Body of pancreas (tissue), 4 donors: ENCODE measurements around the gene GGT1.
"Not testable (repeated sequence)": the region's sequence is repeated elsewhere in the genome, so short reads cannot be mapped to it uniquely, and the experiment has no call there.

Experiments
- POLR2A ChIP-seq, 3 donors: fragments of 450-650 bp; IDR thresholded peaks; one replicate each; pipeline ENCODE4 v1.6.1; 2016; ENCODE audit warnings: antibody characterized with exemption in 3 of 3, mild to moderate bottlenecking in 2 of 3
- TF ChIP-seq, protein P1 (sequence below), 7 experiments: fragments of 450-650 bp in 4 of 7; fragments of 200-600 bp in 3 of 7; sonication (generic) in 3 of 7; IDR thresholded peaks; one replicate each; pipeline ENCODE4 v1.5.1; 2016 to 2019; ENCODE audit warnings: antibody characterized with exemption in 7 of 7

DNA sequence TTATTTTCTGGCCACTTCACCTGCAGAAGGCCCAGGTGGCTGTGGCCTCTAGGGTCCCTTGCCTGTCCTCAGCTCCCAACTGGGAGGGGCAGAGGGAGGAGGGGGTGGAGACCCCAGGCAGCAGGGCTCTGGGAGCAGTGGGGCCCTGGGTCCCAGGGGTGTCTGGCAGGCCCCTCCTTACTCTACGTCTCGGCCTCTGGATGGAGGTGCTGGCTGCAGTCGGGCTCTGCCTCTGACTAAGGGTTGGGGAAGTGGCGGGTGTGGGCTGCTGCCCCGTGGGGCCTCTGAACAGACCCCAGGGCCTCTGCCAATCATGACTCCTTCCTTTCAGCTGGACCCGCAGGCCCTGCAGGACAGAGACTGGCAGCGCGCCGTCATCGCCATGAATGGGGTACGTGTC, 41.4 kb downstream of the GGT1 start:
- TF ChIP-seq, protein P1, sequence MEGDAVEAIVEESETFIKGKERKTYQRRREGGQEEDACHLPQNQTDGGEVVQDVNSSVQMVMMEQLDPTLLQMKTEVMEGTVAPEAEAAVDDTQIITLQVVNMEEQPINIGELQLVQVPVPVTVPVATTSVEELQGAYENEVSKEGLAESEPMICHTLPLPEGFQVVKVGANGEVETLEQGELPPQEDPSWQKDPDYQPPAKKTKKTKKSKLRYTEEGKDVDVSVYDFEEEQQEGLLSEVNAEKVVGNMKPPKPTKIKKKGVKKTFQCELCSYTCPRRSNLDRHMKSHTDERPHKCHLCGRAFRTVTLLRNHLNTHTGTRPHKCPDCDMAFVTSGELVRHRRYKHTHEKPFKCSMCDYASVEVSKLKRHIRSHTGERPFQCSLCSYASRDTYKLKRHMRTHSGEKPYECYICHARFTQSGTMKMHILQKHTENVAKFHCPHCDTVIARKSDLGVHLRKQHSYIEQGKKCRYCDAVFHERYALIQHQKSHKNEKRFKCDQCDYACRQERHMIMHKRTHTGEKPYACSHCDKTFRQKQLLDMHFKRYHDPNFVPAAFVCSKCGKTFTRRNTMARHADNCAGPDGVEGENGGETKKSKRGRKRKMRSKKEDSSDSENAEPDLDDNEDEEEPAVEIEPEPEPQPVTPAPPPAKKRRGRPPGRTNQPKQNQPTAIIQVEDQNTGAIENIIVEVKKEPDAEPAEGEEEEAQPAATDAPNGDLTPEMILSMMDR (IDR thresholded peaks at IDR 0.05), result not testable (repeated sequence)
- not testable (repeated sequence) for TF ChIP-seq POLR2A (IDR thresholded peaks at IDR 0.05)
